Stimulated activated naive CD4-positive, alpha-beta T cell (primary cell): ENCODE results near the gene ATOH8.
A peak's percentile ranks its signal among the peaks of the same experiment; 100 is the strongest.

Experiments used
- DNase-seq, 6 experiments: peaks; one replicate each; lab custom pipeline; 2025; lab: John Stamatoyannopoulos, UW

The ATOH8 gene

DNA sequence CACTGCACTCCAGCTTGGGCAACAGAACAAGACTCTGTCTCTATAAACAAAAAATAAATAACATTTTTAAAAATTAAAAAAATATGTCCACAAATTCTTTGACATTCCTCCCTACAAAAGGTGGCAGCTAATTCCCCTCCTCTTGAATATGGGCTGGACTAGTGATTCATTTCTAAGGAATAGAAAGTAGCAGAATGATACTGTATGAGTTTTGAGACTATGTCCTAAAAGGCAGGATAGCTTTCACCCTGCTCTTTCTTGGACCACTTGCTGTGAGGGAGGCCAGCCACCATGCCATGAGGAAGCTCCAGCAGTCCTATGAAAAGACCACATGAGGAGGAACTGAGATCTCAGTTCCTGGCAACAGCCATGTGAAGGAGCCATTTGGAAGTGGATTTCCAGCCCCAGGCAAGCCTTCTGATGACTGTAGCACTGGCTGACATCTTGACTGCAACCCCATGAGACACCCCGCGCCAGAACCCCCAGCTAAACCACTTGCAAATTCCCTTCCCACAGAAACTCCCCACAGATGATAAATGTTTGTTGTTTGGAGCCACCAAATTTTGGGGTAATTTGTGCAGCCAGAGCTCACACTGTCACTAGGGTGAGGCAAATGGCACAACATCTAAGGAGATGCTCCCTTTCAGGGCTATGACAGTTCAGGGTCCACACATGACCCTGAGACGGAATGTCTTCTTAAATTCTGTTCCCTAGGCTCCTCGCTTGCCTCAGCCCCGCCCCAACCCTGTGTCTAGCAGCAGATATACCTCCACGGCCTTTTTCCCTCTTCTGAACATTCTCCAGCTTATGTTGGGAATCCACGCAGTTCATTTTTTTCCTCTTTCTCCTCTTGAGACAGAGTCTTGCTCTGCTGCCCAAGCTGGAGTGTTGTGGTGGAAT lies 17.1 kb upstream of the ATOH8 start:
- no peak for DNase-seq

GRCh38 chr2:85737481-85737880 lies 16.3 kb upstream of the ATOH8 start:
- no peak for DNase-seq

- no peak for DNase-seq
Observed at GRCh38 chr2:85737961-85738360, 15.8 kb upstream of the ATOH8 start.

- no peak for DNase-seq
Observed at GRCh38 chr2:85740193-85740592, 13.6 kb upstream of the ATOH8 start.

- no peak for DNase-seq
Observed at GRCh38 chr2:85741211-85741832, 12.5 kb upstream of the ATOH8 start.

- no peak for DNase-seq
Observed at GRCh38 chr2:85741833-85742455, 11.8 kb upstream of the ATOH8 start.

- DNase-seq = no peak
Observed at GRCh38 chr2:85743304-85743978, 10.3 kb upstream of the ATOH8 start.

- no peak for DNase-seq
Observed at GRCh38 chr2:85744055-85744454, 9.7 kb upstream of the ATOH8 start.

DNA sequence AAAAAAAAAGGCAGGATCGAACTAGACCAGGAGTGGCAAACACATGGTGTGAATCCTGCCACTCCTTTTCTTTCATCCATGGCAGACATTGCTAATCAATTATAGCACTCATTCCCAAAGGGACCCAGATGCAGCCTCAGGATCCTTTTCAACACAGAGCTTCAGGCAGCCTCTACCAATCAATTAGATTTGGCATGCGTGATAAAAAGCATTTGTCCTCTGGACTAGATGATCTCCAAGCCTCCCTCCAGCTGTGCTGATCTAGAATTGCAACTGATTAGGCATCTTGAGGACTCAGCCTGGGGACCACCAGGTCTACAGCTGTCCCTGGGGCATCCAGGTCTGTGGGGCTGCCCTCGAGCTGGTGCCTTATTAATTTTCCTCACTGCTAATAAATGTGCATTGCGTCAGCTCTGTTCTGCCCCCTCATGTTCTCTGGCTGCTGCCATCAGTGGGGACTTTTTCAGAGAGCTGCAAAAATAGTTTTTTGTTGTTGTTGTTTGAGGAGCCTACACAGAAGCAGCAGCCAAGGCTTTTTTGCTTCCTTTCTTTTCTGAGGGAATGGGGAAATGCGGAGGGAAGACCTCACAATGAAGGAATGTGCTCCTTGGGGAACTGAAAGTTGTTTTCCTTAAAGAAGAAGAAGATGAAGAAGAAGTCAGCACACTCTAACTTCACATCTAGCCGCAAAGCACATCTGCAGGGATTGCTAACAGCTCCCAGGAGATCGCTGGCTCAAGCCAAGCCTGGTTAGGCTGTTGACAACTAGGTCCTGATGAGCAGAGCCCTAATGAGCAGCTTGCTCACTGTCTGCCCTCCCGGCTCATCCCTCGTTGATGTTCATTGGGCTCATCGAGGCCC lies 8.8 kb upstream of the ATOH8 start:
- DNase-seq = no peak

GRCh38 chr2:85745619-85746018 lies 8.2 kb upstream of the ATOH8 start:
- DNase-seq = no peak

DNA sequence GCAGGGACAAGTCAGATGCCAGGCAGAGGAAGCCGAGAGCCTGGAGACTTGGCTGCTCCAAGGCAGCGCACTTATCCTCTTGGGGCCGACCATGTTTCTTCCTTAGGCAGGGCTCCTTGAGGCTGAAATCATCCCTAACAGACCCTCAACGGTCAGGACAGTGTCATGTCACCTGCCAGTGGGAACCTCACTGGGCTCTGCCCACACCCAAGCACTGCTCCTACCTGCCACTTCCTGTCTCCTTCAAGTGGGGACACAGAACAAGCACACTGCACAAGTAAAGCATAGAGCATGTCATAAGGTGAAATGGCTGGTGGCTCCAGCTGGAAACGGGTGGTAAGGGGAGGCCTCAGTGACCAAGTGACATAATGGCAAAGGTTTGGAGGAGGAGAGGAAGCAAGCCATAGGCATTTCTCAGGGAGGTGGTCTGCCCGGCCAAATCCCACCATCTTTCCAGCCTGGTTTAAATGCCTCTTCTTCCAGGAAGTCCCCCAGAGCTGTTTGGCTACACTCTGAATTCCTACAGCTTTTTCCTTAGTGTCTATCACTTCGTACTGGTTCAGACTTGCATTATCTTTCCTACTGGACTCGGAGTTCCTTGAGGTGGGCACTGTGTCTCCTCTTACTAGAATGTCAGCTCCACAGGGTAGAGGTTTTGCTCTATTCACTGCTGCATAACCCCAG lies 7.3 kb upstream of the ATOH8 start:
- no peak for DNase-seq

GRCh38 chr2:85747441-85747840 lies 6.3 kb upstream of the ATOH8 start:
- DNase-seq = no peak

GRCh38 chr2:85748039-85748734 lies 5.6 kb upstream of the ATOH8 start:
- DNase-seq = no peak

DNA sequence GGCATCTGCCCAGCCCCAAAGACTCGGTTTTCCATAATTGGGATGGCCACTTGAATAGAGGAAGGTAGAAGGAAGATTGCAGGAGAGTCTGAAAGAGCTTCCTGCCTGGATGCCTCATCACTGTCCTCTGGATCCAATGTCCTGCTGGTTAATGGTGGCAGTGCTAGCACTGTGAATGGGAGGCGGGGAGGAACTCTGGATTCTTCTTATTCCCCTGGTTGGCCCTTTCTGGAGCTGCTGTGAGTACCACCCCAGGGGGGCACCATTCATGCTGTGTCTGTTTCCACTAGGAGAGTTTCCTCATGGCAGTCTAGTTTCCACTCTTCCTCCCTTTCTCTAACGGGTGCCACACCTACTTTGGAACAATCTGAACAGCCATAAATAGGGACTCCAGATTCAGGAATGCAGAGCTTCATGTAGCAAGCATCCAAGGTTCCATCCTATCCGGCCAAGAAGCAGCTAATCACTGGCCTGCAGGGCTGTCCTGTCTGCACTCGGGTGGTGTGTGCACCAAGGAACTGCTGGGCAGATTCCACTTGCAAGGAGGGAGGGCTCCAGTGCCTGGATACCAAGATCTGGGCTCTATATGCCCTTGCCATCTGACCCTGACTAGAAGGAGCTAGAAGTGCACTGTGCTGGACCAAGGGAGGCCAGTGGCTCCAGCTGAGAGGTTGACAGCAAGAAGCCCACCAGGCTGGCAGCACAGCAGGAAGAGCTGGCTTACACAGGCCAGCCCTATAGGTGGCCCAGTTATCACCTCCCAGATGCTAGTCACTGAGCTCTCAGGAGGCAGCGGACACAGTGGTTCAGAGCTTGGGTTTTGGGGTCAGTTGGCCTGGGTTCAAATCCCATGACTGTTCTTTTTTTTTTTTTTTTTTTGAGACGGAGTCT lies 4.6 kb upstream of the ATOH8 start:
- no peak for DNase-seq

DNA sequence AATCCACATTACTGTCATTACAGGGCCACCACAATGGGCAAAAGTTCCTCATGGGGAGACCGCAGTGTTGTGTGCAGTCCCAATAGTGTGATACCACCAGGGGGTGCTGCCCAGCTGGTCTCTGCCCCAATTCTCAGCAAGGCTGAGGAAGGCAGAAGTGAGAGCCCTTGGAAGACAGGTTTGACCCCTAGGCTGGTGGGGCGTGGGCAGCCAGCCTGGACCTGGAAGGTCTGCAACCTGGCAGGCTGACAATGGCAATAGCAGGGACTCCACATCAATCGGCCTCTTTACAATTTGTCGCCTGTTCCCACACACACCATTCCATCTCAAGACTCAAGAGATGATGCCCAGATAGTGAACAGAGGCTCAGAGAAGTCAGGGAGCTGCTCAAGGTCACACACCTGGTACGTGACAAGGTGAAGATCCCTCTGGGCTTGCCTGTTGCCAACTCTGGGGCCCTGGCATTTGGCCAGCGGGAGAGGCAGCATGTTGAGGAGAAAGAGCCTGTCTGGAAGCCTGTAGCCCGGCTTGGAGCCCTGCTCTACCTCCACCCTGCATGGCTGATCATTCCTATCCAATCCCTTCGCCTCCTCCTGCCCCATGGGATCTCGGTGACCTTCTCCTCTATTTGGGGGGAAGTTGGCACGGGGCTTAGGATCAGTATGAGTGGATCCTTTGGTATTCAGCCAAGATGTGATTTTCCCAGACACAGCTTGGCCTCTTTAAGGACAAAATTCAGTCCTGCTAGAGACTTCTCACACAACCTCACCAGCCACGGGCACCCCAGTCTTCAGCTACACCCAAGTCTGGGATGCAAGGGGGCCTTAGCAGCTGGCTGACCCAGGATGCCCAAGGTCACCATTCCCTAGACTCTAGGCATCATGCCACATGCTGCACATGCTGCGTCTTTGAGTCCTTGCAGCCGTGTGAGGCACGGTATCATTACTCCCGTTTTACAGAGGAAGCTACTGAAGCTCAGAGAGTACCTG lies 2.9 kb upstream of the ATOH8 start:
- DNase-seq = peak; percentile 3 to 47 (median 15)

DNA sequence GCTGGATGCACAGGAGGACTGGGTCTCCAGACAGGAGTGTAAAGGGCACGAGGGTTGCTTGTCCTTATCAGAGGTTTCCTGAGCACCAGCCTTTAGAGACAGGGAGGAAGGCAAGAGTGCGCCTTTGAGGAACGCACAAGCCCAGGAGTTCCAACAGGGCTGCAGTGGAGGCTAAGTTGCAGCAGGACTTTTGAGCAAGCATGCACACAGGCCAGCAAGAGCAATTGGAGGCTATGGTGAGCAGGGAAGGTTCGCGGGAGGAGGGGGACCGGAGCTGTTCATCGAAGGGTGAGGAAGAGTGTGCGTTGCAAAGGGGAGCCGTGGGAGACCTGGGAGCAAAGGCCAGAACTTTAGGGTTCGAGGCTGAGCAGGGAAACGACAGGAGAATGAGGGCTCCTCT lies 2.2 kb upstream of the ATOH8 start:
- DNase-seq = no peak

DNA sequence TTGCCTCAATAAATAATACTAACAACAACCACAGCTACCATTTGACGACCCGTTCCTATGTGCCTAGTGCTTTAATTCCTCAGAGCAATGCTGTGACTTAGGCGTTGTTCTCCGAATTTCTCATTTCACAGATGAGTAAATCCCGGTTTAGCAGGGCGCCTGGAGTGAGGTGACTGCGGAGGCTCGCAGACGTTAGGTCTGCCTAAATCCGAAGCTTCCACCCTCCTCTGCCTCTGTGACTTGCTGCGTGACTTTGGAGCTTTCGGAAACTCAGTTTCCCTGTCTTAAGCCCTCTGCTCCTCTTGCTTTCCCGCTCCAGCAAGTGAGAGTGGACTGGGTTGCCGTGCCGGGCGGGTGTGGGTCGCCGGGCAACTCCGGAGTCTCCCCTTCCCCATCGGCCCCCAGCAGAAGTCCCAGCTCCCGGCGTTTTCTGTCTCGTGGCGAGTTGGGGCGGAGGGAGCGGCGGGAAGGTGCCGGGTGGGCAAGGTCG lies 711 bp upstream of the ATOH8 start:
- DNase-seq = no peak
